Panc1 (cell line): ENCODE measurements around the gene DLG4. TPM values are rescaled to one million over a fixed set of nuclear protein-coding genes. Genes with fewer than 3 reads are reported as not detected.

Experiments used
- ATAC-seq: fragments of 200-7000 bp; cut with Tn5 transposase; 2 replicates; pipeline ENCODE4 v1.9.1; 2020; ENCODE audit warnings: mild to moderate bottlenecking, moderate library complexity
- BruUV-seq: library from RNA; stranded (reverse); fragments of 400-500 nt; replicated peaks from 2 replicates; lab custom pipeline; 2021; lab: Mats Ljungman, UMichigan
- CTCF ChIA-PET: fragments of 300-600 bp; sonication (Branson Sonifier 250); formaldehyde crosslinking; loops from one replicate; lab custom pipeline; 2022; ENCODE audit warnings: antibody characterized with exemption; lab: Charles Lee
- POLR2A ChIA-PET: fragments of 300-600 bp; sonication (Branson Sonifier 250); formaldehyde crosslinking; loops from one replicate; lab custom pipeline; 2022; ENCODE audit warnings: antibody characterized with exemption; lab: Charles Lee
- DNase-seq: peaks from one replicate; pipeline ENCODE4 v3.0.0-alpha.2; 2010; ENCODE audit warnings: low read depth, low spot score
- H3K27ac ChIP-seq: 2 replicates; pipeline ENCODE4 v1.5.1; 2011; ENCODE audit warnings: mild to moderate bottlenecking, low read length, inconsistent platforms
- H3K27me3 ChIP-seq: fragments of 200-500 bp; sonication (Bioruptor generic); 2 replicates; pipeline ENCODE4 v1.6.0; 2014; ENCODE audit warnings: low read length, inconsistent platforms; ENCODE audit not compliant: control insufficient read depth, insufficient read depth
- H3K36me3 ChIP-seq: fragments of 200-500 bp; sonication (Bioruptor generic); 2 replicates; pipeline ENCODE4 v1.5.1; 2014; ENCODE audit warnings: inconsistent platforms, mild to moderate bottlenecking, low read length, moderate library complexity; ENCODE audit not compliant: control insufficient read depth, insufficient read depth
- H3K4me1 ChIP-seq: 2 replicates; pipeline ENCODE4 v1.5.1; 2011; ENCODE audit warnings: inconsistent platforms, mild to moderate bottlenecking, low read length, moderate library complexity; ENCODE audit not compliant: control insufficient read depth, insufficient read depth
- H3K4me3 ChIP-seq, 2 experiments: 2 replicates each; pipeline ENCODE4 v1.5.1; 2011 to 2012; ENCODE audit warnings: low read depth in 2 of 2, low read length in 2 of 2, mild to moderate bottlenecking in 2 of 2, inconsistent platforms in 1 of 2, moderate library complexity in 1 of 2
- H3K9me3 ChIP-seq: fragments of 200-500 bp; sonication (Bioruptor generic); 2 replicates; pipeline ENCODE4 v1.5.1; 2014; ENCODE audit warnings: low read depth, mild to moderate bottlenecking, inconsistent platforms, low read length, moderate library complexity; ENCODE audit not compliant: control insufficient read depth, insufficient read depth
- CTCF ChIP-seq: fragments of 450-650 bp; IDR thresholded peaks from 2 replicates; pipeline ENCODE4 v1.5.1; 2017; ENCODE audit warnings: mild to moderate bottlenecking
- POLR2AphosphoS5 ChIP-seq: IDR thresholded peaks from 2 replicates; pipeline ENCODE4 v1.6.1; 2012; ENCODE audit warnings: mild to moderate bottlenecking, low read depth, low read length, moderate library complexity
- REST ChIP-seq, 2 experiments: IDR thresholded peaks; 2 replicates each; pipeline ENCODE4 v1.6.1; 2011 to 2012; ENCODE audit warnings: low read depth in 2 of 2, control low read depth in 1 of 2, low read length in 1 of 2, mild to moderate bottlenecking in 1 of 2, moderate library complexity in 1 of 2; ENCODE audit not compliant: insufficient read depth in 1 of 2
- SIN3A ChIP-seq: IDR thresholded peaks from 2 replicates; pipeline ENCODE4 v1.6.1; 2012; ENCODE audit warnings: low read depth, mild to moderate bottlenecking, low read length, moderate library complexity, borderline replicate concordance; ENCODE audit not compliant: insufficient read depth
- TCF7L2 ChIP-seq: IDR thresholded peaks from 2 replicates; pipeline ENCODE4 v1.6.1; 2011; ENCODE audit warnings: mild to moderate bottlenecking, low read depth, low read length, inconsistent platforms
- in situ Hi-C: cut with HindIII; loops from 2 replicates; pipeline ENCODE4 v1.10.0; 2016; ENCODE audit warnings: low sequenced_read_pairs, low pct_unique_long_range_greater_than_20kb
- intact Hi-C: fragments of 100-400 bp; cut with micrococcal nuclease; formaldehyde crosslinking; loops from one replicate; pipeline ENCODE4 v1.10.0; 2022; ENCODE audit not compliant: unreplicated experiment
- total RNA-seq: library from RNA; stranded (reverse); gene quantifications from one replicate; pipeline ENCODE4 v1.2.1, GENCODE V29; 2021; ENCODE audit not compliant: unreplicated experiment

DLG4 gene
- total RNA-seq, 1 experiment from 2014 or later: 32.4 TPM

DNA sequence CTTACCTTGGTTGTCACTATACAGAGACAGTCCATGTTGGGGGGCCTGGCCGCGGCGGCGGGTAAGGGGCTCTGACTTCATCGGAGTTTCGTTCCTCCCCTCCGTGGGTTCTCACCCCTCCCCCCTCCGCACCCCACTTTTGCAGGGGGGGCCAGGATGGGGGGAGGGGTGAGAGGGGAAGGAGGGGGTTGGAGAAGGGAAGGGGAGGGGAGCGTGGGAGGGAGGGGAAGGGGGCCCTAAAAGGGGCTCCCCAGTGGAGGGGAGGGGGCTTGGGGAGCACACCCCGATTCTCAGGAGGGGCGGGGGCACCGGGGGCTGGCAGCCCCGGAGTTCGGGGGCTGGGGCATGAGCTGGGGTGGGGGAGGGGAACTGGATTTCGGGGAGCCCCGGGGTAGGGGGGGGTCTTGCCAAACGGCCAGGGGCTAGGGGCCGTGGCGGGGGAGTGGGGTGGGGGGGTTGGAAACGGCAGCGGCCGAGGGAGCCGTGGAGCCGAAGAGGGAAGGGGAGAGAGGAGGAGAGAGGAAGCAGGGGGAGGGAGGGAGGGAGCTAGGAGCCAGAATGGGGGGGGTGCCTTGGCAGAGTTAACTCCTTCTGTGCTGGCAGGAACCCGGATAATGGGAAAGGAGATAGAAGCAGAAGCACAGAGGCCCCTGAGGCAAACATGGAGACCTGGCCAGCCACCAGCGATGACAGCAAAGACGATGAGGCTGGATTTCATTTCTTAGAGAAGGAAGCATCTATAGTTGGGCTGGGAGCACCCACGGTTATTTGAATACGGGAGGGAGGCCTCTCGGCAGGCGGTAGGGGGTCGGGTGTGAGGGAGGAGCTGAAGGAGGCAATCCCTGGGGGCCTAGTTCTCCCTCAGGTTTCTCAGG is 2.3 kb downstream of the DLG4 start:
- no peak for ATAC-seq
- Histone ChIP-seq H3K36me3 (peaks cover 5% of the 10 kb centered on the region; the same call in 1 of the 2 replicates), H3K9me3 (no peaks in the 10 kb centered on the region), H3K4me3 (peak overlapping the region; percentile 53 to 67), H3K27ac (peak overlapping the region; percentile 95), H3K4me1 (peaks cover 40% of the 10 kb centered on the region), H3K27me3 (no peaks in the 10 kb centered on the region)
- no TSS peak for BruUV-seq
- TF ChIP-seq TCF7L2 (no peak), SIN3A (no peak), REST (IDR thresholded peaks at IDR 0.05; ENCODE audit: insufficient read depth in 1 of 2, low read depth in 2 of 2, low read length in 1 of 2) (no peak), POLR2AphosphoS5 (no peak)
- CTCF ChIA-PET: interaction anchor here (0.7 kb wide), 1 partner anchor 135 kb away, joined by 3 read pairs; no protein-coding TSS in a partner anchor
- intact Hi-C loops: no loop called here
- DNase-seq: no peak
- POLR2A ChIA-PET: interaction anchor here (0.5 to 0.7 kb wide), 2 partner anchors 20 to 95 kb away, joined by 4 to 6 read pairs; no protein-coding TSS in a partner anchor
- in situ Hi-C loops: no loop called here

GRCh38 chr17:7216242-7217112 is 3.2 kb downstream of the DLG4 start:
- DNase-seq (no peak), ATAC-seq (no peak)
- Histone ChIP-seq H3K27ac (peak overlapping the region; percentile 73), H3K4me3 (peak overlapping the region; percentile 53 to 67), H3K36me3 (peaks cover 5% of the 10 kb centered on the region; the same call in 1 of the 2 replicates), H3K4me1 (peaks cover 36% of the 10 kb centered on the region), H3K9me3 (no peaks in the 10 kb centered on the region), H3K27me3 (no peaks in the 10 kb centered on the region)
- in situ Hi-C loops: no loop called here
- intact Hi-C loops: no loop called here
- TSS peak; percentile 55 for BruUV-seq
- CTCF ChIA-PET: interaction anchor here (0.6 kb wide), 2 partner anchors 123 to 170 kb away, joined by 10 to 12 read pairs; no protein-coding TSS in a partner anchor
- TF ChIP-seq POLR2AphosphoS5 (no peak), TCF7L2 (no peak), SIN3A (no peak), REST (IDR thresholded peaks at IDR 0.05; ENCODE audit: insufficient read depth in 1 of 2, low read depth in 2 of 2, low read length in 1 of 2) (no peak), CTCF (no peak)
- POLR2A ChIA-PET: interaction anchor here (0.6 kb wide), 1 partner anchor 88 kb away, joined by 25 read pairs; no protein-coding TSS in a partner anchor
